ENCODE measurements around the gene TEX12. TPM values are rescaled to one million over a fixed set of nuclear protein-coding genes. Genes with fewer than 3 reads are reported as not detected.

TEX12 gene, protein sequence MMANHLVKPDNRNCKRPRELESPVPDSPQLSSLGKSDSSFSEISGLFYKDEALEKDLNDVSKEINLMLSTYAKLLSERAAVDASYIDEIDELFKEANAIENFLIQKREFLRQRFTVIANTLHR
- polyA plus RNA-seq (0.36 and 0.51 TPM in 2 replicates), polyA minus RNA-seq (0.81 TPM in 1 of 2 replicates, not detected in the other)

DNA sequence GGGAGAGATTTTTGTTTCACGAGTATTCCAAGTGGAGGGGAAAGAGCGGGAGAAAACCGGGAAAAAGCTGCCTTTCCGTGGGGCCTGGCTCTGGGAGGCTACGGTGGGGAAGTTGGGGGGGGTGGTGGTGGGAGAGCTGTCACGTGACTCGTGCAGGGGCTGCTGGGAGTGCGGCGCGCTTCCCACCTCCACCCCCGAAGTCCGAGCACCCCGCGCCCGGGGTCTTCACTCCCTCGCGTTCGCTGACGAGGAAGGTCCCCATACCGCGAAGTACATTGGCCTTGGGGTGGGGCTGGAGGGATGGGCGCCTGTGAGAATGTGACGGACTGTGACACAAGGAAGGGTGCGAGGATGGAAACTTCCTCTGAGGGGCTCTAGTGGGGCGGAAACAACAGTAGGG lies at the start of gene TEX12:
TSS of gene TEX12 (plus strand) at position 228 of the 400 bp plus-strand sequence. CDS start 1,897 bp downstream, outside the sequence.
- no peaks in the 10 kb centered on the region for H3K9me2 ChIP-seq (ENCODE audit: insufficient read depth, low read length)
- no peaks in the 10 kb centered on the region for H3K27me3 ChIP-seq (ENCODE audit: insufficient read depth, low read depth, low read length)
- no peak within 1 kb of the TSS for H3K9ac ChIP-seq (ENCODE audit: low read length)
- H3K79me2 ChIP-seq (replicated peaks; ENCODE audit: insufficient read depth, low read length), result no peaks in the 10 kb centered on the region
- no peaks in the 10 kb centered on the region for H4K20me1 ChIP-seq (ENCODE audit: insufficient read depth)
- no peaks in the 10 kb centered on the region for H3F3A ChIP-seq (ENCODE audit: insufficient read depth, low read length, poor library complexity, severe bottlenecking)
- no peak for TF ChIP-seq TAF1 (IDR thresholded peaks at IDR 0.05; ENCODE audit: low read depth)
- TF ChIP-seq EZH2 (IDR thresholded peaks at IDR 0.05; ENCODE audit: borderline replicate concordance, insufficient read depth, low read length, poor library complexity, severe bottlenecking), result no peak
- no peak for TF ChIP-seq MXI1 (conservative IDR thresholded peaks at IDR 0.05; ENCODE audit: poor library complexity, severe bottlenecking)
- no peak for TF ChIP-seq EP300 (conservative IDR thresholded peaks at IDR 0.05; ENCODE audit: poor library complexity, severe bottlenecking)
- TF ChIP-seq, protein P1, sequence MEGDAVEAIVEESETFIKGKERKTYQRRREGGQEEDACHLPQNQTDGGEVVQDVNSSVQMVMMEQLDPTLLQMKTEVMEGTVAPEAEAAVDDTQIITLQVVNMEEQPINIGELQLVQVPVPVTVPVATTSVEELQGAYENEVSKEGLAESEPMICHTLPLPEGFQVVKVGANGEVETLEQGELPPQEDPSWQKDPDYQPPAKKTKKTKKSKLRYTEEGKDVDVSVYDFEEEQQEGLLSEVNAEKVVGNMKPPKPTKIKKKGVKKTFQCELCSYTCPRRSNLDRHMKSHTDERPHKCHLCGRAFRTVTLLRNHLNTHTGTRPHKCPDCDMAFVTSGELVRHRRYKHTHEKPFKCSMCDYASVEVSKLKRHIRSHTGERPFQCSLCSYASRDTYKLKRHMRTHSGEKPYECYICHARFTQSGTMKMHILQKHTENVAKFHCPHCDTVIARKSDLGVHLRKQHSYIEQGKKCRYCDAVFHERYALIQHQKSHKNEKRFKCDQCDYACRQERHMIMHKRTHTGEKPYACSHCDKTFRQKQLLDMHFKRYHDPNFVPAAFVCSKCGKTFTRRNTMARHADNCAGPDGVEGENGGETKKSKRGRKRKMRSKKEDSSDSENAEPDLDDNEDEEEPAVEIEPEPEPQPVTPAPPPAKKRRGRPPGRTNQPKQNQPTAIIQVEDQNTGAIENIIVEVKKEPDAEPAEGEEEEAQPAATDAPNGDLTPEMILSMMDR (IDR thresholded peaks at IDR 0.05; ENCODE audit: poor library complexity, severe bottlenecking), result no peak
- no peak for TF ChIP-seq POLR2AphosphoS5 (IDR thresholded peaks at IDR 0.05)
- no peak for TF ChIP-seq SMC3 (conservative IDR thresholded peaks at IDR 0.05; ENCODE audit: poor library complexity)
- TF ChIP-seq, protein P2, sequence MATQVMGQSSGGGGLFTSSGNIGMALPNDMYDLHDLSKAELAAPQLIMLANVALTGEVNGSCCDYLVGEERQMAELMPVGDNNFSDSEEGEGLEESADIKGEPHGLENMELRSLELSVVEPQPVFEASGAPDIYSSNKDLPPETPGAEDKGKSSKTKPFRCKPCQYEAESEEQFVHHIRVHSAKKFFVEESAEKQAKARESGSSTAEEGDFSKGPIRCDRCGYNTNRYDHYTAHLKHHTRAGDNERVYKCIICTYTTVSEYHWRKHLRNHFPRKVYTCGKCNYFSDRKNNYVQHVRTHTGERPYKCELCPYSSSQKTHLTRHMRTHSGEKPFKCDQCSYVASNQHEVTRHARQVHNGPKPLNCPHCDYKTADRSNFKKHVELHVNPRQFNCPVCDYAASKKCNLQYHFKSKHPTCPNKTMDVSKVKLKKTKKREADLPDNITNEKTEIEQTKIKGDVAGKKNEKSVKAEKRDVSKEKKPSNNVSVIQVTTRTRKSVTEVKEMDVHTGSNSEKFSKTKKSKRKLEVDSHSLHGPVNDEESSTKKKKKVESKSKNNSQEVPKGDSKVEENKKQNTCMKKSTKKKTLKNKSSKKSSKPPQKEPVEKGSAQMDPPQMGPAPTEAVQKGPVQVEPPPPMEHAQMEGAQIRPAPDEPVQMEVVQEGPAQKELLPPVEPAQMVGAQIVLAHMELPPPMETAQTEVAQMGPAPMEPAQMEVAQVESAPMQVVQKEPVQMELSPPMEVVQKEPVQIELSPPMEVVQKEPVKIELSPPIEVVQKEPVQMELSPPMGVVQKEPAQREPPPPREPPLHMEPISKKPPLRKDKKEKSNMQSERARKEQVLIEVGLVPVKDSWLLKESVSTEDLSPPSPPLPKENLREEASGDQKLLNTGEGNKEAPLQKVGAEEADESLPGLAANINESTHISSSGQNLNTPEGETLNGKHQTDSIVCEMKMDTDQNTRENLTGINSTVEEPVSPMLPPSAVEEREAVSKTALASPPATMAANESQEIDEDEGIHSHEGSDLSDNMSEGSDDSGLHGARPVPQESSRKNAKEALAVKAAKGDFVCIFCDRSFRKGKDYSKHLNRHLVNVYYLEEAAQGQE (IDR thresholded peaks at IDR 0.05; ENCODE audit: borderline replicate concordance), result no peak
- no peak for TF ChIP-seq RAD21 (conservative IDR thresholded peaks at IDR 0.05)
- no peak within 1 kb of the TSS for H3K27ac ChIP-seq (ENCODE audit: low read length)
- H3K4me3 ChIP-seq (ENCODE audit: low read length), result no peak within 1 kb of the TSS
- H2AFZ ChIP-seq (ENCODE audit: low read depth, low read length), result no peak within 1 kb of the TSS
- no peaks in the 10 kb centered on the region for H3K36me3 ChIP-seq (ENCODE audit: insufficient read depth, low read length)
- H3K4me2 ChIP-seq (ENCODE audit: low read length), result no peak within 1 kb of the TSS
- H3K9me3 ChIP-seq (ENCODE audit: low read length), result no peaks in the 10 kb centered on the region

DNA sequence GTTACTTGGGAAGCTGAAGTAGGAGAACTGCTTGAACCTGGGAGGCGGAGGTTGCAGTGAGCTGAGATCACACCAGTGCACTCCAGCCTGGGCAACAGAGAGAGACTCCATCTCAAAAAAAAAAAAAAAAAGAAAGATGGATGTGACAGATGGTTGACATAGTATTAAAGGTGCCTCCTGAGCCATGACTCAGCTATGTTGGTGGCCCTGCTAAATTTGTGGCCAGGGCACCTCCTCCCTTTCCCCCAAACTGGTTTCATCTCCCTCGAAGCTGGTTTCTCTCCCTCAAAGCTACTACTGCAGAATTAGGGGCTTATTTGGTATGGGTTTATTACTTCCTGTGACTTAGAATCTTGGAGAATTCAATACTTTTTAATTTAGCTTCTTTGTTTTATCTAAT lies 49.0 kb upstream of the TEX12 start:
- no peak for TF ChIP-seq MXI1 (conservative IDR thresholded peaks at IDR 0.05; ENCODE audit: poor library complexity, severe bottlenecking)
- no peak for TF ChIP-seq RAD21 (conservative IDR thresholded peaks at IDR 0.05)
- TF ChIP-seq POLR2AphosphoS5 (IDR thresholded peaks at IDR 0.05), result no peak
- TF ChIP-seq, protein P1 (IDR thresholded peaks at IDR 0.05; ENCODE audit: poor library complexity, severe bottlenecking), result no peak
- TF ChIP-seq EP300 (conservative IDR thresholded peaks at IDR 0.05; ENCODE audit: poor library complexity, severe bottlenecking), result no peak
- no peak for TF ChIP-seq TAF1 (IDR thresholded peaks at IDR 0.05; ENCODE audit: low read depth)
- TF ChIP-seq, protein P2 (IDR thresholded peaks at IDR 0.05; ENCODE audit: borderline replicate concordance), result no peak
- no peak for TF ChIP-seq SMC3 (conservative IDR thresholded peaks at IDR 0.05; ENCODE audit: poor library complexity)
- TF ChIP-seq EZH2 (IDR thresholded peaks at IDR 0.05; ENCODE audit: borderline replicate concordance, insufficient read depth, low read length, poor library complexity, severe bottlenecking), result no peak
- Histone ChIP-seq H3K27ac (ENCODE audit: low read length) (no peak overlapping the region), H3K9ac (ENCODE audit: low read length) (no peak overlapping the region), H3K79me2 (replicated peaks; ENCODE audit: insufficient read depth, low read length) (no peaks in the 10 kb centered on the region), H3K9me2 (ENCODE audit: insufficient read depth, low read length) (no peaks in the 10 kb centered on the region), H2AFZ (ENCODE audit: low read depth, low read length) (no peak overlapping the region), H3F3A (ENCODE audit: insufficient read depth, low read length, poor library complexity, severe bottlenecking) (no peaks in the 10 kb centered on the region), H3K9me3 (ENCODE audit: low read length) (no peaks in the 10 kb centered on the region), H3K27me3 (ENCODE audit: insufficient read depth, low read depth, low read length) (no peaks in the 10 kb centered on the region), H3K4me3 (ENCODE audit: low read length) (no peak overlapping the region), H3K4me2 (ENCODE audit: low read length) (no peak overlapping the region), H4K20me1 (ENCODE audit: insufficient read depth) (no peaks in the 10 kb centered on the region), H3K36me3 (ENCODE audit: insufficient read depth, low read length) (no peaks in the 10 kb centered on the region)
